Trophoblast cell (in vitro differentiated cells and primary cell): ENCODE measurements around the gene MMS22L.
A peak's percentile ranks its signal among the peaks of the same experiment; 100 is the strongest.

Experiments used
- DNase-seq, 2 donors: peaks; one replicate each; pipeline ENCODE4 v3.0.0-alpha.2; 2016
- H2AFZ ChIP-seq: 2 replicates; pipeline ENCODE4 v1.6.1; 2013; ENCODE audit warnings: low read length, moderate library complexity, mild to moderate bottlenecking; ENCODE audit not compliant: insufficient read depth, poor library complexity
- H2AK5ac ChIP-seq: 2 replicates; pipeline ENCODE4 v1.6.1; 2013; ENCODE audit warnings: mild to moderate bottlenecking, low read length
- H2BK120ac ChIP-seq: 2 replicates; pipeline ENCODE4 v1.6.1; 2013; ENCODE audit warnings: low read length, mild to moderate bottlenecking, moderate library complexity; ENCODE audit not compliant: insufficient read depth, poor library complexity
- H2BK12ac ChIP-seq: 2 replicates; pipeline ENCODE4 v1.6.1; 2013; ENCODE audit warnings: mild to moderate bottlenecking, low read length, moderate library complexity
- H2BK5ac ChIP-seq: 2 replicates; pipeline ENCODE4 v1.6.1; 2013; ENCODE audit warnings: low read length, low read depth, moderate library complexity, mild to moderate bottlenecking; ENCODE audit not compliant: poor library complexity
- H3K14ac ChIP-seq: 2 replicates; pipeline ENCODE4 v1.6.1; 2013; ENCODE audit warnings: mild to moderate bottlenecking, low read length
- H3K18ac ChIP-seq: 2 replicates; pipeline ENCODE4 v1.6.1; 2013; ENCODE audit warnings: mild to moderate bottlenecking, low read length
- H3K23ac ChIP-seq: 2 replicates; pipeline ENCODE4 v1.6.1; 2013; ENCODE audit warnings: low read length
- H3K27ac ChIP-seq: 2 replicates; pipeline ENCODE4 v1.5.1; 2013; ENCODE audit warnings: low read depth, mild to moderate bottlenecking, inconsistent platforms, low read length, moderate library complexity
- H3K27me3 ChIP-seq: 2 replicates; pipeline ENCODE4 v1.6.1; 2013; ENCODE audit warnings: inconsistent platforms, mild to moderate bottlenecking, low read length, moderate library complexity; ENCODE audit not compliant: insufficient read depth
- H3K36me3 ChIP-seq, 2 experiments: 1 replicate in 1 of 2; 2 replicates in 1 of 2; pipeline ENCODE4 v1.6.1; 2013; ENCODE audit warnings: low read length in 2 of 2, mild to moderate bottlenecking in 2 of 2, moderate library complexity in 1 of 2; ENCODE audit not compliant: insufficient read depth in 2 of 2, control insufficient read depth in 1 of 2
- H3K4ac ChIP-seq: 2 replicates; pipeline ENCODE4 v1.6.1; 2013; ENCODE audit warnings: low read depth, mild to moderate bottlenecking, low read length, moderate library complexity
- H3K4me1 ChIP-seq, 2 experiments: 1 replicate in 1 of 2; 2 replicates in 1 of 2; pipeline ENCODE4 v1.6.1; 2013; ENCODE audit warnings: low read length in 2 of 2, mild to moderate bottlenecking in 2 of 2, moderate library complexity in 1 of 2; ENCODE audit not compliant: insufficient read depth in 2 of 2, control insufficient read depth in 1 of 2
- H3K4me2 ChIP-seq: 2 replicates; pipeline ENCODE4 v1.6.1; 2013; ENCODE audit warnings: inconsistent platforms, mild to moderate bottlenecking, low read length, moderate library complexity
- H3K4me3 ChIP-seq: 2 replicates; pipeline ENCODE4 v1.5.1; 2013; ENCODE audit warnings: mild to moderate bottlenecking, low read depth, low read length, inconsistent platforms
- H3K79me1 ChIP-seq: one replicate; pipeline ENCODE4 v1.6.1; 2013; ENCODE audit warnings: low read length
- H3K79me2 ChIP-seq: 2 replicates; pipeline ENCODE4 v1.6.1; 2013; ENCODE audit warnings: low read length, mild to moderate bottlenecking; ENCODE audit not compliant: control insufficient read depth, insufficient read depth, poor library complexity
- H3K9ac ChIP-seq: 2 replicates; pipeline ENCODE4 v1.6.1; 2013; ENCODE audit warnings: mild to moderate bottlenecking, low read length
- H3K9me3 ChIP-seq: 2 replicates; pipeline ENCODE4 v1.6.1; 2013; ENCODE audit warnings: low read depth, mild to moderate bottlenecking, control low read depth, inconsistent platforms, low read length; ENCODE audit not compliant: insufficient read depth
- H4K12ac ChIP-seq: 2 replicates; pipeline ENCODE4 v1.6.1; 2013; ENCODE audit warnings: low read depth, mild to moderate bottlenecking, low read length, moderate library complexity
- H4K8ac ChIP-seq: 2 replicates; pipeline ENCODE4 v1.6.1; 2013; ENCODE audit warnings: low read depth, mild to moderate bottlenecking, low read length, moderate library complexity
- H4K91ac ChIP-seq: one replicate; pipeline ENCODE4 v1.6.1; 2013; ENCODE audit warnings: low read depth, mild to moderate bottlenecking, low read length, moderate library complexity
- WGBS: extraction: QIAGEN DNeasy Blood & Tissue Kit; methylation state at CpG from one replicate; pipeline ENCODE4 v1.1.7; 2013; ENCODE audit warnings: missing lambda C conversion rate; ENCODE audit not compliant: insufficient read length, insufficient coverage; ENCODE audit errors: extremely low coverage; 5-methylcytosine and 5-hydroxymethylcytosine counted together

The MMS22L gene

GRCh38 chr6:97289332-97289731 lies 6.3 kb upstream of the MMS22L start:
- no peak overlapping the region for H3K23ac ChIP-seq
- H3K9me3 ChIP-seq, result no peaks in the 10 kb centered on the region
- H2BK120ac ChIP-seq, result no peak overlapping the region
- H4K8ac ChIP-seq, result no peak overlapping the region
- H3K4ac ChIP-seq, result no peak overlapping the region
- no peak overlapping the region for H4K12ac ChIP-seq
- H3K9ac ChIP-seq, result no peak overlapping the region
- no peak overlapping the region for H2BK5ac ChIP-seq
- no peak overlapping the region for H3K18ac ChIP-seq
- H3K27ac ChIP-seq, result no peak overlapping the region
- no peak overlapping the region for H3K4me3 ChIP-seq
- WGBS, result no CpG with 5 or more reads among the region's 4 CpGs
- H3K4me2 ChIP-seq, result no peak overlapping the region
- H3K79me2 ChIP-seq, result no peaks in the 10 kb centered on the region
- no peak overlapping the region for H4K91ac ChIP-seq
- no peaks in the 10 kb centered on the region for H3K27me3 ChIP-seq
- no peaks in the 10 kb centered on the region for H3K4me1 ChIP-seq
- DNase-seq, result no peak
- no peaks in the 10 kb centered on the region for H3K79me1 ChIP-seq
- H2BK12ac ChIP-seq, result no peak overlapping the region
- H3K36me3 ChIP-seq, result no peaks in the 10 kb centered on the region
- no peak overlapping the region for H3K14ac ChIP-seq
- H2AK5ac ChIP-seq, result no peak overlapping the region
- no peak overlapping the region for H2AFZ ChIP-seq

GRCh38 chr6:97288188-97288587 lies 5.2 kb upstream of the MMS22L start:
- H2AK5ac ChIP-seq, result no peak overlapping the region
- H4K91ac ChIP-seq, result no peak overlapping the region
- no peak overlapping the region for H3K27ac ChIP-seq
- no peak overlapping the region for H3K18ac ChIP-seq
- no peaks in the 10 kb centered on the region for H3K27me3 ChIP-seq
- no peaks in the 10 kb centered on the region for H3K9me3 ChIP-seq
- no peak overlapping the region for H3K4me2 ChIP-seq
- H3K79me2 ChIP-seq, result peaks cover 2% of the 10 kb centered on the region
- H3K4me3 ChIP-seq, result no peak overlapping the region
- no peaks in the 10 kb centered on the region for H3K36me3 ChIP-seq
- H3K4me1 ChIP-seq, result no peaks in the 10 kb centered on the region
- H3K79me1 ChIP-seq, result peaks cover 2% of the 10 kb centered on the region
- no peak overlapping the region for H3K23ac ChIP-seq
- H2AFZ ChIP-seq, result no peak overlapping the region
- H4K8ac ChIP-seq, result no peak overlapping the region
- no peak overlapping the region for H2BK5ac ChIP-seq
- no peak overlapping the region for H3K14ac ChIP-seq
- no peak overlapping the region for H4K12ac ChIP-seq
- no peak overlapping the region for H3K4ac ChIP-seq
- no peak overlapping the region for H2BK12ac ChIP-seq
- H2BK120ac ChIP-seq, result no peak overlapping the region
- DNase-seq, result no peak
- no peak overlapping the region for H3K9ac ChIP-seq

GRCh38 chr6:97282238-97282725 lies 734 bp downstream of the MMS22L start:
- DNase-seq, result peak in 1 of 2 donors; percentile 26
- peak overlapping the region; percentile 96 for H3K4me3 ChIP-seq
- H3K79me2 ChIP-seq, result peaks cover 7% of the 10 kb centered on the region
- peak overlapping the region; percentile 72 for H2BK120ac ChIP-seq
- no peak overlapping the region for H3K18ac ChIP-seq
- peak overlapping the region; percentile 62 for H3K4me2 ChIP-seq
- H3K9ac ChIP-seq, result peak overlapping the region; percentile 90
- peaks cover 6% of the 10 kb centered on the region for H3K79me1 ChIP-seq
- H3K4ac ChIP-seq, result peak overlapping the region; percentile 86
- peak overlapping the region; percentile 92 for H3K14ac ChIP-seq
- no peak overlapping the region for H4K12ac ChIP-seq
- peaks cover 5 to 8% of the 10 kb centered on the region in 2 experiments for H3K36me3 ChIP-seq
- no peaks in the 10 kb centered on the region for H3K4me1 ChIP-seq
- no peak overlapping the region for H3K23ac ChIP-seq
- no peaks in the 10 kb centered on the region for H3K27me3 ChIP-seq
- H3K27ac ChIP-seq, result no peak overlapping the region
- no peak overlapping the region for H4K8ac ChIP-seq
- H4K91ac ChIP-seq, result no peak overlapping the region
- peak overlapping the region; percentile 99 for H2AFZ ChIP-seq
- no peak overlapping the region for H2BK12ac ChIP-seq
- no CpG with 5 or more reads among the region's 13 CpGs for WGBS
- no peak overlapping the region for H2AK5ac ChIP-seq
- no peak overlapping the region for H2BK5ac ChIP-seq
- no peaks in the 10 kb centered on the region for H3K9me3 ChIP-seq

- H4K8ac ChIP-seq, result no peak overlapping the region
Observed at GRCh38 chr6:97280766-97281165, 2.2 kb downstream of the MMS22L start.

More at GRCh38 chr6:97280766-97281165, 2.2 kb downstream of the MMS22L start:
- Histone ChIP-seq H3K4me2 (no peak overlapping the region), H2BK12ac (no peak overlapping the region), H2AFZ (no peak overlapping the region), H3K4me3 (no peak overlapping the region), H3K4ac (no peak overlapping the region), H4K91ac (no peak overlapping the region), H3K9me3 (no peaks in the 10 kb centered on the region), H2AK5ac (no peak overlapping the region), H3K79me2 (peaks cover 7% of the 10 kb centered on the region), H3K14ac (no peak overlapping the region), H3K18ac (no peak overlapping the region), H4K12ac (no peak overlapping the region), H2BK120ac (no peak overlapping the region), H2BK5ac (no peak overlapping the region), H3K9ac (no peak overlapping the region), H3K27me3 (no peaks in the 10 kb centered on the region), H3K36me3 (peaks cover 6 to 9% of the 10 kb centered on the region in 2 experiments), H3K23ac (no peak overlapping the region), H3K4me1 (no peaks in the 10 kb centered on the region), H3K79me1 (peaks cover 6% of the 10 kb centered on the region), H3K27ac (no peak overlapping the region)
- WGBS, result no CpG with 5 or more reads among the region's 1 CpG
- DNase-seq, result no peak
